Liver (tissue), 9 donors: ENCODE measurements around the gene EMILIN3. TPM values are rescaled to one million over a fixed set of nuclear protein-coding genes. Genes with fewer than 3 reads are reported as not detected.

Experiments
- DNase-seq: peaks from one replicate; pipeline ENCODE4 v3.0.0-alpha.2; 2017; ENCODE audit warnings: low spot score
- H3K27ac ChIP-seq, 2 donors: one replicate each; pipeline ENCODE4 v1.7.0; 2013; ENCODE audit warnings: inconsistent platforms in 2 of 2, low read length in 2 of 2, control low read depth in 1 of 2, low read depth in 1 of 2, mild to moderate bottlenecking in 1 of 2
- H3K27me3 ChIP-seq, 4 donors: one replicate each; pipeline versions ENCODE4 v1.6.1 to v1.7.0; 2013; ENCODE audit warnings: low read length in 3 of 4, inconsistent platforms in 1 of 4, mild to moderate bottlenecking in 1 of 4, moderate library complexity in 1 of 4; ENCODE audit not compliant: control insufficient read depth in 4 of 4, insufficient read depth in 4 of 4
- H3K36me3 ChIP-seq, 4 donors: one replicate each; pipeline versions ENCODE4 v1.6.1 to v1.7.0; 2013; ENCODE audit warnings: low read length in 3 of 4, mild to moderate bottlenecking in 3 of 4, low read depth in 1 of 4, moderate library complexity in 1 of 4; ENCODE audit not compliant: control insufficient read depth in 4 of 4, insufficient read depth in 3 of 4
- H3K4me1 ChIP-seq, 4 donors: one replicate each; pipeline versions ENCODE4 v1.6.1 to v1.7.0; 2013; ENCODE audit warnings: low read length in 3 of 4, mild to moderate bottlenecking in 3 of 4, moderate library complexity in 1 of 4; ENCODE audit not compliant: control insufficient read depth in 4 of 4, insufficient read depth in 4 of 4
- H3K4me3 ChIP-seq, 3 donors: one replicate each; pipeline versions ENCODE4 v1.6.1 to v1.7.0; 2013; ENCODE audit warnings: low read length in 3 of 3, control low read depth in 1 of 3, low read depth in 1 of 3, mild to moderate bottlenecking in 1 of 3
- H3K9ac ChIP-seq, 2 donors: one replicate each; pipeline ENCODE4 v1.7.0; 2013; ENCODE audit warnings: low read length in 2 of 2, mild to moderate bottlenecking in 2 of 2, moderate library complexity in 2 of 2, control low read depth in 1 of 2, low read depth in 1 of 2
- H3K9me3 ChIP-seq, 4 donors: one replicate each; pipeline versions ENCODE4 v1.6.1 to v1.7.0; 2013; ENCODE audit warnings: low read length in 3 of 4; ENCODE audit not compliant: control insufficient read depth in 4 of 4
- ATF3 ChIP-seq: IDR thresholded peaks from 2 replicates; pipeline ENCODE4 v1.6.1; 2016; ENCODE audit warnings: antibody characterized with exemption
- CTCF ChIP-seq: fragments of 150-350 bp; IDR thresholded peaks from 2 replicates; pipeline ENCODE4 v1.5.1; 2017; ENCODE audit warnings: improper control_type of control experiment, low read depth, low read length; ENCODE audit not compliant: missing input control
- EGR1 ChIP-seq, 2 donors: IDR thresholded peaks; 2 replicates each; pipeline ENCODE4 v1.6.1; 2016 to 2018; ENCODE audit warnings: antibody characterized with exemption in 2 of 2, low read depth in 2 of 2
- FOXA1 ChIP-seq: IDR thresholded peaks from 2 replicates; pipeline ENCODE4 v1.6.1; 2016; ENCODE audit warnings: antibody characterized with exemption
- FOXA2 ChIP-seq: IDR thresholded peaks from 2 replicates; pipeline ENCODE4 v1.6.1; 2016; ENCODE audit warnings: antibody characterized with exemption
- GABPA ChIP-seq, 2 donors: IDR thresholded peaks in 1 of 2; conservative IDR thresholded peaks in 1 of 2; 2 replicates each; pipeline ENCODE4 v1.6.1; 2016; ENCODE audit warnings: antibody characterized with exemption in 2 of 2, mild to moderate bottlenecking in 1 of 2, moderate library complexity in 1 of 2
- HNF4A ChIP-seq, 2 donors: conservative IDR thresholded peaks; 2 replicates each; pipeline ENCODE4 v1.6.1; 2016; ENCODE audit warnings: antibody characterized with exemption in 2 of 2, mild to moderate bottlenecking in 2 of 2
- HNF4G ChIP-seq: IDR thresholded peaks from 2 replicates; pipeline ENCODE4 v1.6.1; 2016; ENCODE audit warnings: antibody characterized with exemption
- JUND ChIP-seq, 2 donors: IDR thresholded peaks; 2 replicates each; pipeline ENCODE4 v1.6.1; 2016; ENCODE audit warnings: antibody characterized with exemption in 2 of 2
- MAX ChIP-seq: IDR thresholded peaks from 2 replicates; pipeline ENCODE4 v1.6.1; 2016; ENCODE audit warnings: antibody characterized with exemption
- NR2F2 ChIP-seq: IDR thresholded peaks from 2 replicates; pipeline ENCODE4 v1.6.1; 2016; ENCODE audit warnings: antibody characterized with exemption
- RAD21 ChIP-seq, 2 donors: IDR thresholded peaks; 2 replicates each; pipeline ENCODE4 v1.6.1; 2016; ENCODE audit warnings: antibody characterized with exemption in 2 of 2, mild to moderate bottlenecking in 2 of 2
- REST ChIP-seq: IDR thresholded peaks from 2 replicates; pipeline ENCODE4 v1.6.1; 2016; ENCODE audit warnings: antibody characterized with exemption, mild to moderate bottlenecking
- RXRA ChIP-seq, 2 donors: IDR thresholded peaks; 2 replicates each; pipeline ENCODE4 v1.6.1; 2017 to 2018; ENCODE audit warnings: antibody characterized with exemption in 2 of 2, mild to moderate bottlenecking in 1 of 2
- SP1 ChIP-seq: IDR thresholded peaks from 2 replicates; pipeline ENCODE4 v1.6.1; 2018; ENCODE audit warnings: antibody characterized with exemption, mild to moderate bottlenecking
- TAF1 ChIP-seq: conservative IDR thresholded peaks from 2 replicates; pipeline ENCODE4 v1.6.1; 2016; ENCODE audit warnings: antibody characterized with exemption, mild to moderate bottlenecking
- YY1 ChIP-seq: IDR thresholded peaks from 2 replicates; pipeline ENCODE4 v1.6.1; 2016; ENCODE audit warnings: antibody characterized with exemption, mild to moderate bottlenecking
- ZBTB33 ChIP-seq: IDR thresholded peaks from 2 replicates; pipeline ENCODE4 v1.6.1; 2016; ENCODE audit warnings: antibody characterized with exemption
- WGBS: extraction: QIAGEN DNeasy Blood & Tissue Kit; methylation state at CpG from one replicate; pipeline ENCODE4 v1.1.7; 2013; 5-methylcytosine and 5-hydroxymethylcytosine counted together
- polyA plus RNA-seq, 2 donors: library from polyadenylated mRNA; stranded (reverse) in 1 of 2; unstranded in 1 of 2; fragments of 200-250 nt in 1 of 2; fragments of >200 nt in 1 of 2; fragmentation: Nextera tagmentation in 1 of 2; extraction: Ambion mirVana in 1 of 2; gene quantifications; one replicate each; pipeline versions ENCODE4 v1.2.1 to v1.2.3, GENCODE V29; 2013 to 2015
- total RNA-seq, 2 donors: library from RNA; depleted of rRNA; stranded (reverse); fragments of >200 nt; gene quantifications; one replicate each; pipeline ENCODE4 v1.2.3, GENCODE V29; 2014
- donor health status: healthy.
- donor health status: healthy.
- donor health status: healthy.
- donor health status: healthy.
- donor health status: healthy.

The EMILIN3 gene
- total and polyA plus RNA-seq, 4 donors: 0.05 to 0.79 (median 0.17) TPM; not detected in 1

GRCh38 chr20:41407607-41408006, 41.0 kb upstream of the EMILIN3 start (continued):
- no peak for TF ChIP-seq HNF4A (conservative IDR thresholded peaks at IDR 0.05)
- no peak for TF ChIP-seq JUND (IDR thresholded peaks at IDR 0.05)
- TF ChIP-seq GABPA (IDR thresholded peaks at IDR 0.05 in 1 of 2, conservative IDR thresholded peaks at IDR 0.05 in 1 of 2): no peak

- no peak overlapping the region for H3K27ac ChIP-seq
- no peak for DNase-seq
- H3K9ac ChIP-seq: no peak overlapping the region
- H3K9me3 ChIP-seq: no peaks in the 10 kb centered on the region
- no peaks in the 10 kb centered on the region for H3K27me3 ChIP-seq
- WGBS: 95% methylated on average over 7 of the region's 7 CpGs
- no peak for TF ChIP-seq SP1
- TF ChIP-seq FOXA2: no peak
- TF ChIP-seq TAF1: no peak
- TF ChIP-seq EGR1 (IDR thresholded peaks at IDR 0.05; ENCODE audit: low read depth in 2 of 2): no peak
- TF ChIP-seq RAD21 (IDR thresholded peaks at IDR 0.05): no peak
- no peak for TF ChIP-seq CTCF
- TF ChIP-seq MAX: no peak
- TF ChIP-seq NR2F2: no peak
- TF ChIP-seq JUND (IDR thresholded peaks at IDR 0.05): no peak
- no peak for TF ChIP-seq REST
- no peak for TF ChIP-seq HNF4A (conservative IDR thresholded peaks at IDR 0.05)
- no peak for TF ChIP-seq FOXA1
- TF ChIP-seq GABPA (IDR thresholded peaks at IDR 0.05 in 1 of 2, conservative IDR thresholded peaks at IDR 0.05 in 1 of 2): no peak
- no peak for TF ChIP-seq HNF4G
- TF ChIP-seq YY1: no peak
- no peak for TF ChIP-seq RXRA (IDR thresholded peaks at IDR 0.05)
- no peak for TF ChIP-seq ATF3
- H3K4me3 ChIP-seq: no peak overlapping the region
- peaks cover 11 to 74% (median 36%) of the 10 kb centered on the region in 4 donors for H3K36me3 ChIP-seq
- H3K4me1 ChIP-seq: no peaks in the 10 kb centered on the region
These were observed 40.4 kb upstream of the EMILIN3 start for GRCh38 chr20:41406896-41407444.

GRCh38 chr20:41406353-41406752, 39.7 kb upstream of the EMILIN3 start:
- Histone ChIP-seq H3K36me3 (peaks cover 11 to 70% (median 33%) of the 10 kb centered on the region in 4 donors), H3K27ac (no peak overlapping the region), H3K9ac (no peak overlapping the region), H3K4me3 (no peak overlapping the region), H3K4me1 (no peaks in the 10 kb centered on the region), H3K9me3 (no peaks in the 10 kb centered on the region), H3K27me3 (no peaks in the 10 kb centered on the region)
- no peak for DNase-seq
- 85% methylated on average over 10 of the region's 10 CpGs for WGBS
- TF ChIP-seq JUND (IDR thresholded peaks at IDR 0.05): no peak
- no peak for TF ChIP-seq REST
- TF ChIP-seq MAX: no peak
- TF ChIP-seq TAF1: no peak
- TF ChIP-seq HNF4G: no peak
- TF ChIP-seq YY1: no peak
- TF ChIP-seq EGR1 (IDR thresholded peaks at IDR 0.05; ENCODE audit: low read depth in 2 of 2): no peak
- no peak for TF ChIP-seq SP1
- no peak for TF ChIP-seq ZBTB33
- no peak for TF ChIP-seq RXRA (IDR thresholded peaks at IDR 0.05)
